PC-9 (cell line): ENCODE data around the gene NRXN2. TPM values are rescaled to one million over a fixed set of nuclear protein-coding genes. Genes with fewer than 3 reads are reported as not detected.

Experiments
- BruUV-seq: library from RNA; stranded (reverse); fragments of 400-500 nt; replicated peaks from 2 replicates; lab custom pipeline; 2021; lab: Mats Ljungman, UMichigan
- CTCF ChIA-PET: fragments of 300-600 bp; sonication (Branson Sonifier 250); formaldehyde crosslinking; loops from one replicate; lab custom pipeline; 2022; ENCODE audit warnings: antibody characterized with exemption; lab: Charles Lee
- POLR2A ChIA-PET: fragments of 300-600 bp; sonication (Branson Sonifier 250); formaldehyde crosslinking; loops from one replicate; lab custom pipeline; 2022; ENCODE audit warnings: antibody characterized with exemption; ENCODE audit not compliant: unreplicated experiment; lab: Charles Lee
- DNase-seq, 2 experiments: peaks; one replicate each; pipeline versions ENCODE4 v3.0.0 to v3.0.0-alpha.2; 2015 to 2022; ENCODE audit warnings: mixed read lengths in 1 of 2
- H2AFZ ChIP-seq: fragments of 200-600 bp; sonication (generic); 2 replicates; pipeline ENCODE4 v1.8.1; 2017; ENCODE audit warnings: antibody characterized with exemption
- H3F3A ChIP-seq: fragments of 200-600 bp; sonication (generic); 2 replicates; pipeline ENCODE4 v1.8.1; 2017; ENCODE audit warnings: antibody characterized with exemption, mild to moderate bottlenecking, low read depth; ENCODE audit not compliant: insufficient read depth
- H3K27ac ChIP-seq: fragments of 200-600 bp; sonication (generic); 2 replicates; pipeline ENCODE4 v1.6.1; 2016; ENCODE audit warnings: mixed run types
- H3K27me3 ChIP-seq: fragments of 200-600 bp; sonication (generic); 2 replicates; pipeline ENCODE4 v1.6.1; 2016; ENCODE audit warnings: low read depth, mixed run types; ENCODE audit not compliant: insufficient read depth
- H3K36me3 ChIP-seq: fragments of 200-600 bp; sonication (generic); 2 replicates; pipeline ENCODE4 v1.6.1; 2016; ENCODE audit warnings: low read depth, mixed run types
- H3K4me1 ChIP-seq: fragments of 200-600 bp; sonication (generic); replicated peaks from 2 replicates; pipeline ENCODE4 v1.6.1; 2016; ENCODE audit warnings: mixed run types; ENCODE audit not compliant: insufficient read depth
- H3K4me2 ChIP-seq: fragments of 200-600 bp; sonication (generic); 2 replicates; pipeline ENCODE4 v1.6.1; 2017; ENCODE audit warnings: mixed run types
- H3K4me3 ChIP-seq: fragments of 200-600 bp; sonication (generic); 2 replicates; pipeline ENCODE4 v1.6.1; 2016; ENCODE audit warnings: mixed run types
- H3K79me2 ChIP-seq: fragments of 200-600 bp; sonication (generic); 2 replicates; pipeline ENCODE4 v1.6.1; 2017; ENCODE audit warnings: low read depth, mixed run types
- H3K9me2 ChIP-seq: fragments of 200-600 bp; sonication (generic); 2 replicates; pipeline ENCODE4 v1.8.1; 2017; ENCODE audit warnings: mild to moderate bottlenecking; ENCODE audit not compliant: insufficient read depth
- H3K9me3 ChIP-seq: fragments of 200-600 bp; sonication (generic); 2 replicates; pipeline ENCODE4 v1.8.1; 2016; ENCODE audit warnings: low read depth; ENCODE audit not compliant: insufficient read depth
- H4K20me1 ChIP-seq: fragments of 200-600 bp; sonication (generic); 2 replicates; pipeline ENCODE4 v1.8.1; 2017; ENCODE audit not compliant: insufficient read depth
- EZH2 ChIP-seq: fragments of 200-600 bp; sonication (generic); IDR thresholded peaks from 2 replicates; pipeline ENCODE4 v1.8.0; 2017; ENCODE audit warnings: antibody characterized with exemption, low read depth
- intact Hi-C: fragments of 100-400 bp; cut with micrococcal nuclease; formaldehyde crosslinking; loops from one replicate; pipeline ENCODE4 v1.10.0; 2022; ENCODE audit not compliant: unreplicated experiment
- total RNA-seq: library from RNA; stranded (reverse); gene quantifications from 2 replicates; pipeline ENCODE4 v1.2.3, GENCODE V29; 2021
- TF ChIP-seq, protein P1 (sequence below): fragments of 200-600 bp; sonication (generic); conservative IDR thresholded peaks from 2 replicates; pipeline ENCODE4 v1.6.1; 2017; ENCODE audit warnings: mixed run types, antibody characterized with exemption, mild to moderate bottlenecking, moderate library complexity

NRXN2 gene
- total RNA-seq, 1 experiment from 2014 or later: not detected

DNA sequence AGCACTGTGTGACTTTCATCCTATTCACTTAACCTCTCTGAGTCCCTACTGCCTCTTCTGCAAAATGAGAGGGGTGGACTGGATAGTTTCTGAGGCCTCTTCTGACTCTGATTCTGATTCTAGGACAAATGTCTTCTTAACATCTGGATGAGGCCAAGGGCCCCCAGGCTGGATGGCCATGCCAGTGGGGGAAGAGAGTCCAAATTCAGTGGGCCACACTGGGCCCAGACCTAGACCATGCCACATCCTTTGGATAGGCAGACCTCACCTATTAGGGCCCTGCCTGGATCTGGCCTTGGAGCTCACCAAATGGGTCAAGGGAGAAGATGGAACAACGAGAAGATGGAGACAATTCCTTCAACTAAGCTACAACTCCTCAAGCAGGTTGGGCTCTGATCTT lies 24.6 kb downstream of the NRXN2 start:
- Histone ChIP-seq H3K9me3 (no peaks in the 10 kb centered on the region), H3F3A (no peaks in the 10 kb centered on the region), H3K79me2 (no peaks in the 10 kb centered on the region), H3K4me3 (no peak overlapping the region), H4K20me1 (no peaks in the 10 kb centered on the region), H3K36me3 (no peaks in the 10 kb centered on the region), H3K27ac (no peak overlapping the region), H3K27me3 (peaks cover 75% of the 10 kb centered on the region), H3K4me2 (no peak overlapping the region), H2AFZ (no peak overlapping the region), H3K9me2 (no peaks in the 10 kb centered on the region), H3K4me1 (no peaks in the 10 kb centered on the region)
- ChIA-PET POLR2A (no interaction called here), CTCF (interaction anchor here (0.9 kb wide), 1 partner anchor 10 kb away, joined by 6 read pairs; no protein-coding TSS in a partner anchor)
- no TSS peak for BruUV-seq
- TF ChIP-seq, protein P1, sequence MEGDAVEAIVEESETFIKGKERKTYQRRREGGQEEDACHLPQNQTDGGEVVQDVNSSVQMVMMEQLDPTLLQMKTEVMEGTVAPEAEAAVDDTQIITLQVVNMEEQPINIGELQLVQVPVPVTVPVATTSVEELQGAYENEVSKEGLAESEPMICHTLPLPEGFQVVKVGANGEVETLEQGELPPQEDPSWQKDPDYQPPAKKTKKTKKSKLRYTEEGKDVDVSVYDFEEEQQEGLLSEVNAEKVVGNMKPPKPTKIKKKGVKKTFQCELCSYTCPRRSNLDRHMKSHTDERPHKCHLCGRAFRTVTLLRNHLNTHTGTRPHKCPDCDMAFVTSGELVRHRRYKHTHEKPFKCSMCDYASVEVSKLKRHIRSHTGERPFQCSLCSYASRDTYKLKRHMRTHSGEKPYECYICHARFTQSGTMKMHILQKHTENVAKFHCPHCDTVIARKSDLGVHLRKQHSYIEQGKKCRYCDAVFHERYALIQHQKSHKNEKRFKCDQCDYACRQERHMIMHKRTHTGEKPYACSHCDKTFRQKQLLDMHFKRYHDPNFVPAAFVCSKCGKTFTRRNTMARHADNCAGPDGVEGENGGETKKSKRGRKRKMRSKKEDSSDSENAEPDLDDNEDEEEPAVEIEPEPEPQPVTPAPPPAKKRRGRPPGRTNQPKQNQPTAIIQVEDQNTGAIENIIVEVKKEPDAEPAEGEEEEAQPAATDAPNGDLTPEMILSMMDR: no peak
- TF ChIP-seq EZH2: no peak
- intact Hi-C loops: no loop called here
- no peak for DNase-seq

DNA sequence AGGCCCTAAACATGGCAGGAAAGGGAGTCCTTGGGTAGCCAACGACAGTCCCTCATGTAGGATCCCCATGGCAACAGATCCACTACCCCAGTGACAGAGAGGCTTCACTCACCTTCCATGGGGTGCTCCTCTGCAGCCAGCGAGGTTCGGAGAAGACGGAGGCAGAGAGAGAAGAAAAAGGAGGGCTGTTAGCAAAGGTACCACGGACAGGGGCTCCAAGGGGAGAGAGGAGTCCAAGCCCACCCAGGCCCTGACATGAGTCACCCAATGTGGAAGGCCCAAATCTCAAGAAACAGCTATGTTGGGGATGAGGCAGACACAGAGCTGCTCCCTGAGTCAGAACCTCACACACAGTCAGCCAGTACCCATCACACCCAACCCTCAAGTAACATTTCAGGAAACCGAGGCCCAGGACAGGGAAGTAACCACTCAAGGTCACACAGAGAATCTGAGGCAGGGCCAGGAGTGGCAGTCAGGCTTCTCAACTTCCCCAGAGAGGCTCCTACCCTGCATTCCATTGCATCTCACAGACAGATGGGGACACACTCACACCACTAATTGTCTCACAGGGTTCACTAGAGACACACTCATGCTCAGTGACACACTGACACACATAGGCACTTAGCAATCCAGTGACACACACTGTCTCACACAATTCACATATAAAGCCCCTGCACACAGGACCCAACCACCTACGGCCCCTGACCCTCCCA lies 25.2 kb downstream of the NRXN2 start:
- Histone ChIP-seq H3K9me3 (no peaks in the 10 kb centered on the region), H3K27me3 (peaks cover 76% of the 10 kb centered on the region), H3K4me1 (no peaks in the 10 kb centered on the region), H3K27ac (no peak overlapping the region), H3K4me2 (no peak overlapping the region), H3K36me3 (no peaks in the 10 kb centered on the region), H3K9me2 (no peaks in the 10 kb centered on the region), H4K20me1 (no peaks in the 10 kb centered on the region), H3K79me2 (no peaks in the 10 kb centered on the region), H3F3A (no peaks in the 10 kb centered on the region), H2AFZ (no peak overlapping the region), H3K4me3 (no peak overlapping the region)
- no TSS peak for BruUV-seq
- CTCF ChIA-PET: interaction anchor here (0.9 kb wide), 1 partner anchor 9 kb away, joined by 6 read pairs; no protein-coding TSS in a partner anchor
- no peak for DNase-seq
- POLR2A ChIA-PET: no interaction called here
- intact Hi-C loops: no loop called here
- TF ChIP-seq EZH2: no peak
- TF ChIP-seq, protein P1: no peak

DNA sequence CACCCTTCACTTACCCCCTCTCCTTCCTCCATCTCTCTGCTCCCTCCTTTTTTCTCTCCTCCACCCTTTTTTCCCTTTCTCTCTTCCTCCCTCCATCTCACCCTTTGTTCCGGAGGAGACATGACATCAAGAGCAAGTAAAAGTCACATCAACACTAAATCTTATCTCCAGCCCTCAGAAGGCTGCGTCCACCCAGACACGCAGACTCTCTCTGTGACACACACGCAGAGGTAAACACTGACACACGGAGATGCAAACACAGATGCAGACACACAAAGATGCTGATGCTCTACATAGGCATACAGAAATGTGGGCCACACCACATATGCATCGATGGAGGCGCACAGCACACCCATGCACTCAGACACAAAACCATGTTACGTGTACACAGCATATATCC lies 27.0 kb downstream of the NRXN2 start:
- H3K9me3 ChIP-seq: no peaks in the 10 kb centered on the region
- intact Hi-C loops: no loop called here
- BruUV-seq: no TSS peak
- no peaks in the 10 kb centered on the region for H3K36me3 ChIP-seq
- no peaks in the 10 kb centered on the region for H3K4me1 ChIP-seq
- CTCF ChIA-PET: no interaction called here
- no peak overlapping the region for H3K4me3 ChIP-seq
- TF ChIP-seq, protein P1: no peak
- no peak for TF ChIP-seq EZH2
- H3K27ac ChIP-seq: no peak overlapping the region
- no peak overlapping the region for H2AFZ ChIP-seq
- H3F3A ChIP-seq: no peaks in the 10 kb centered on the region
- no peaks in the 10 kb centered on the region for H4K20me1 ChIP-seq
- no peaks in the 10 kb centered on the region for H3K79me2 ChIP-seq
- DNase-seq: no peak
- POLR2A ChIA-PET: no interaction called here
- no peak overlapping the region for H3K4me2 ChIP-seq
- no peaks in the 10 kb centered on the region for H3K9me2 ChIP-seq
- peaks cover 94% of the 10 kb centered on the region for H3K27me3 ChIP-seq
